OCI-LY1 (cell line): ENCODE measurements around the gene RREB1.

Source experiments
- H2AFZ ChIP-seq: fragments of 200-600 bp; sonication (generic), shearing (Covaris generic); 2 replicates; pipeline ENCODE4 v1.6.0; 2014; ENCODE audit warnings: antibody characterized with exemption, mild to moderate bottlenecking, low read length
- H3F3A ChIP-seq: fragments of 200-600 bp; sonication (generic), shearing (Covaris generic); 2 replicates; pipeline ENCODE4 v1.6.0; 2014; ENCODE audit warnings: mild to moderate bottlenecking, antibody characterized with exemption, low read length, moderate library complexity; ENCODE audit not compliant: insufficient read depth
- H3K27ac ChIP-seq: fragments of 200-600 bp; sonication (generic); 2 replicates; pipeline ENCODE4 v1.5.1; 2014; ENCODE audit warnings: low read length, mixed run types, mild to moderate bottlenecking, low read depth; ENCODE audit not compliant: poor library complexity, severe bottlenecking
- H3K27me3 ChIP-seq: fragments of 200-600 bp; sonication (generic); 2 replicates; pipeline ENCODE4 v1.6.0; 2014; ENCODE audit warnings: antibody characterized with exemption, mild to moderate bottlenecking, low read length, moderate library complexity; ENCODE audit not compliant: insufficient read depth
- H3K36me3 ChIP-seq: fragments of 200-600 bp; sonication (generic); 2 replicates; pipeline ENCODE4 v1.6.1; 2014; ENCODE audit warnings: mild to moderate bottlenecking, antibody characterized with exemption, low read length, moderate library complexity, mixed read lengths; ENCODE audit not compliant: insufficient read depth
- H3K4me1 ChIP-seq: fragments of 200-600 bp; sonication (generic); 2 replicates; pipeline ENCODE4 v1.5.1; 2014; ENCODE audit warnings: mild to moderate bottlenecking, low read length, moderate library complexity; ENCODE audit not compliant: insufficient read depth, severe bottlenecking
- H3K4me2 ChIP-seq: fragments of 200-600 bp; sonication (generic), shearing (Covaris generic); 2 replicates; pipeline ENCODE4 v1.6.1; 2014; ENCODE audit warnings: low read length
- H3K4me3 ChIP-seq: fragments of 200-600 bp; sonication (generic); 2 replicates; pipeline ENCODE4 v1.5.1; 2014; ENCODE audit warnings: low read length, low read depth, mild to moderate bottlenecking, mixed read lengths; ENCODE audit not compliant: poor library complexity, severe bottlenecking
- H3K79me2 ChIP-seq: fragments of 200-600 bp; shearing (Covaris generic); 2 replicates; pipeline ENCODE4 v1.6.1; 2016; ENCODE audit warnings: mixed run types, low read length, mixed read lengths; ENCODE audit not compliant: insufficient read depth
- H3K9ac ChIP-seq: fragments of 200-600 bp; sonication (generic), shearing (Covaris generic); 2 replicates; pipeline ENCODE4 v1.6.1; 2014; ENCODE audit warnings: mild to moderate bottlenecking, low read length, mixed read lengths
- H3K9me2 ChIP-seq: fragments of 200-600 bp; sonication (generic), shearing (Covaris generic); 2 replicates; pipeline ENCODE4 v1.6.1; 2014; ENCODE audit warnings: low read depth, mild to moderate bottlenecking, low read length, mixed read lengths
- H3K9me3 ChIP-seq: fragments of 200-600 bp; shearing (Covaris generic); 2 replicates; pipeline ENCODE4 v1.6.1; 2014; ENCODE audit warnings: low read length, mixed read lengths
- H4K20me1 ChIP-seq: fragments of 200-600 bp; sonication (generic), shearing (Covaris generic); 2 replicates; pipeline ENCODE4 v1.6.0; 2016; ENCODE audit warnings: mild to moderate bottlenecking, low read length; ENCODE audit not compliant: insufficient read depth
- CTCF ChIP-seq: fragments of 200-600 bp; sonication (generic), shearing (Covaris generic); IDR thresholded peaks from 2 replicates; pipeline ENCODE4 v1.5.1; 2017; ENCODE audit warnings: mild to moderate bottlenecking, antibody characterized with exemption, low read length, moderate library complexity, mixed read lengths
- EZH2 ChIP-seq: fragments of 200-600 bp; sonication (generic), shearing (Covaris generic); IDR thresholded peaks from 2 replicates; pipeline ENCODE4 v1.8.0; 2017; ENCODE audit warnings: borderline replicate concordance, mixed run types, mild to moderate bottlenecking, antibody characterized with exemption, low read length, moderate library complexity, mixed read lengths

RREB1 gene

DNA sequence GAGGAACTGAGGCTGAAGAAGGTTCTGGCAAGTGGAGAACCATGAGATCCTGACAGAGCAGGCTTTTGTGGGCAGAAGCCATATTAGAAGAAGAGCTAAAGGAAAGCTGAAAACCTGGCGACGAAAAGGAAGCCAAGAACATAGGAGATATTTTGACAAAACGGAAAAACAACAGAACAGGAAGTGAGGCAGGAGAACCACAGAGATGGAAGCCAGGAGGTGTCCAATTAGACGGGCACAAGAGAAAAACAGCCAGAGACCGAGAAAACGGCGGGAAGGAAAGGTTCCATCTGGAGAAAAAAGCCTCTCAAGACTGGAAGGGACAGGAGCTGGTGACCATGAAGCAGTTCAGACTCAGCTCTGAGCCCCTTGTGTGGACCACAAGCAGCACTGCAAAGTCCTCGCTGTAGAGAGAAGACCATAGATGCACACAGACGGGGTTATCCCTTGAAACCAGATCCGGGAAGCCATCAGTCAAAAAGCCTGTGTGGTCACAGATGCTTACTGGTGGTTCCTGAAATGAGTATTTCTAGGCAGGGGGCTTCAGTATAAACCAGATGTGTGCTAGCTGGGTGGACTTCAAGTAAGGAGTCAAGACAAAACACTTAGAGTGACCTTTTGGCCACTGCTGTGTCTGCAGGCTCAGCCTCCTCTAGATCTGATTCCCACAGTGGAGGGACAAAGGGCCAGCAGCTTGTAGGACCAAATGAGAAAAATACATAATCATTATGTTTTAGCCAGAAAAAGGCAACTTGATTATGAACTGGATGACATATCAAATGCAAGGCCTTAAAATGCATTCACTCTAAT, 174.5 kb downstream of the RREB1 start:
- Histone ChIP-seq H3K79me2 (no peaks in the 10 kb centered on the region), H3K4me1 (peaks cover 27% of the 10 kb centered on the region), H3K9me3 (no peaks in the 10 kb centered on the region), H3K36me3 (peaks cover 25% of the 10 kb centered on the region; the same call in 1 of the 2 replicates), H3K27me3 (no peaks in the 10 kb centered on the region), H3K4me2 (no peak overlapping the region), H2AFZ (no peak overlapping the region), H3K27ac (no peak overlapping the region), H4K20me1 (no peaks in the 10 kb centered on the region), H3K9me2 (no peaks in the 10 kb centered on the region), H3K4me3 (no peak overlapping the region), H3F3A (0 out of 2 replicates have a peak, but pooled peaks cover 5% of the 10 kb centered on the region), H3K9ac (no peak overlapping the region)
- no peak for TF ChIP-seq CTCF
- no peak for TF ChIP-seq EZH2

DNA sequence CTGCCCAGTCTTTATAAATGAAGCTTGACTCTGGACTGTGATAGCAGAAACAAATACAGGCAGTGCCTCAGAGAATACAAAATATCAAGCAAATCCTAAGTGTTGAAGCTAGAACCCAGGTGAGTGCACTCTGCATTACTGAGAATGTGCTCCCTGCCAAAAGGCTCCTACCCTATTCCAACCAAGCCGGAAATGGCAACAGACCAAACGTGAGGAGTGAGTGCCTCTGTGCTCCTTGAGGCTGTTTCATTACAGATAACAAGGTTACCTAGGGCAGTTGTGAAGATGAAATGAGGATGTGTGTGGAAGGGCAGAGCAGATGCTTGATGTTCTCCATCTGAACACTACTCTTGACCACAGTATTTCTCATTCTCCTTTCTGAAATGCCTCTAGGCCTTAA, 175.9 kb downstream of the RREB1 start:
- Histone ChIP-seq H3K4me1 (peaks cover 13% of the 10 kb centered on the region), H3K27ac (no peak overlapping the region), H3K4me2 (no peak overlapping the region), H3K36me3 (peaks cover 39% of the 10 kb centered on the region; the same call in 1 of the 2 replicates), H3K79me2 (no peaks in the 10 kb centered on the region), H3K9ac (no peak overlapping the region), H3K9me3 (no peaks in the 10 kb centered on the region), H3F3A (0 out of 2 replicates have a peak, but pooled peaks cover 5% of the 10 kb centered on the region), H2AFZ (no peak overlapping the region), H3K4me3 (no peak overlapping the region), H3K9me2 (no peaks in the 10 kb centered on the region), H3K27me3 (no peaks in the 10 kb centered on the region), H4K20me1 (no peaks in the 10 kb centered on the region)
- TF ChIP-seq CTCF, result no peak
- no peak for TF ChIP-seq EZH2

GRCh38 chr6:7285416-7285815, 177.7 kb downstream of the RREB1 start:
- H3F3A ChIP-seq, result no peaks in the 10 kb centered on the region
- H4K20me1 ChIP-seq, result no peaks in the 10 kb centered on the region
- H3K9ac ChIP-seq, result no peak overlapping the region
- peaks cover 56% of the 10 kb centered on the region; the same call in 1 of the 2 replicates for H3K36me3 ChIP-seq
- no peaks in the 10 kb centered on the region for H3K9me3 ChIP-seq
- no peak overlapping the region for H2AFZ ChIP-seq
- peaks cover 11% of the 10 kb centered on the region for H3K4me1 ChIP-seq
- TF ChIP-seq CTCF (no peak), EZH2 (no peak)
- no peak overlapping the region for H3K4me3 ChIP-seq
- H3K9me2 ChIP-seq, result no peaks in the 10 kb centered on the region
- no peaks in the 10 kb centered on the region for H3K27me3 ChIP-seq
- H3K4me2 ChIP-seq, result no peak overlapping the region
- no peak overlapping the region for H3K27ac ChIP-seq
- no peaks in the 10 kb centered on the region for H3K79me2 ChIP-seq
